ENCODE data around the gene PARN. TPM values are rescaled to one million over a fixed set of nuclear protein-coding genes. Genes with fewer than 3 reads are reported as not detected.
A peak's percentile ranks its signal among the peaks of the same experiment; 100 is the strongest.

The PARN gene
- total RNA-seq, 1 donor from 2014 or later: 25.2 TPM

GRCh38 chr16:14494396-14494966, 135.6 kb downstream of the PARN start:
- peaks cover 11% of the 10 kb centered on the region for H3K27me3 Mint-ChIP-seq (ENCODE audit: unreplicated experiment)
- TF ChIP-seq CTCF (IDR thresholded peaks at IDR 0.05; ENCODE audit: unreplicated experiment): no peak
- DNase-seq (ENCODE audit: low spot score): no peak
- peaks cover 7% of the 10 kb centered on the region for H3K36me3 Mint-ChIP-seq (ENCODE audit: low read depth, unreplicated experiment)
- no peaks in the 10 kb centered on the region for H3K9me3 Mint-ChIP-seq (ENCODE audit: unreplicated experiment)
- H3K4me1 Mint-ChIP-seq (ENCODE audit: unreplicated experiment): peaks cover 74% of the 10 kb centered on the region
- H3K27ac Mint-ChIP-seq (ENCODE audit: unreplicated experiment): peak overlapping the region; percentile 49
- peak overlapping the region; percentile 17 for H3K4me3 Mint-ChIP-seq (ENCODE audit: unreplicated experiment)

GRCh38 chr16:14493791-14494190, 136.3 kb downstream of the PARN start:
- Mint-ChIP-seq H3K27me3 (ENCODE audit: unreplicated experiment) (peaks cover 11% of the 10 kb centered on the region), H3K4me1 (ENCODE audit: unreplicated experiment) (peaks cover 73% of the 10 kb centered on the region), H3K9me3 (ENCODE audit: unreplicated experiment) (no peaks in the 10 kb centered on the region), H3K36me3 (ENCODE audit: low read depth, unreplicated experiment) (peaks cover 7% of the 10 kb centered on the region), H3K27ac (ENCODE audit: unreplicated experiment) (no peak overlapping the region), H3K4me3 (ENCODE audit: unreplicated experiment) (no peak overlapping the region)
- no peak for TF ChIP-seq CTCF (IDR thresholded peaks at IDR 0.05; ENCODE audit: unreplicated experiment)
- no peak for DNase-seq (ENCODE audit: low spot score)

- peaks cover 7% of the 10 kb centered on the region for H3K36me3 Mint-ChIP-seq (ENCODE audit: low read depth, unreplicated experiment)
- no peak for TF ChIP-seq CTCF (IDR thresholded peaks at IDR 0.05; ENCODE audit: unreplicated experiment)
- no peak for DNase-seq (ENCODE audit: low spot score)
- H3K27ac Mint-ChIP-seq (ENCODE audit: unreplicated experiment): peak overlapping the region; percentile 97
- H3K9me3 Mint-ChIP-seq (ENCODE audit: unreplicated experiment): no peaks in the 10 kb centered on the region
- H3K27me3 Mint-ChIP-seq (ENCODE audit: unreplicated experiment): peaks cover 8% of the 10 kb centered on the region
- H3K4me3 Mint-ChIP-seq (ENCODE audit: unreplicated experiment): no peak overlapping the region
- peaks cover 75% of the 10 kb centered on the region for H3K4me1 Mint-ChIP-seq (ENCODE audit: unreplicated experiment)
Measured at GRCh38 chr16:14492614-14493013, 137.4 kb downstream of the PARN start.

GRCh38 chr16:14491861-14492529, 138.1 kb downstream of the PARN start:
- TF ChIP-seq CTCF (IDR thresholded peaks at IDR 0.05; ENCODE audit: unreplicated experiment): no peak
- Mint-ChIP-seq H3K4me1 (ENCODE audit: unreplicated experiment) (peaks cover 71% of the 10 kb centered on the region), H3K27me3 (ENCODE audit: unreplicated experiment) (peaks cover 8% of the 10 kb centered on the region), H3K27ac (ENCODE audit: unreplicated experiment) (peak overlapping the region; percentile 97), H3K9me3 (ENCODE audit: unreplicated experiment) (no peaks in the 10 kb centered on the region), H3K36me3 (ENCODE audit: low read depth, unreplicated experiment) (peaks cover 7% of the 10 kb centered on the region), H3K4me3 (ENCODE audit: unreplicated experiment) (no peak overlapping the region)
- DNase-seq (ENCODE audit: low spot score): peak; percentile 44

- peaks cover 53% of the 10 kb centered on the region for H3K4me1 Mint-ChIP-seq (ENCODE audit: unreplicated experiment)
- DNase-seq (ENCODE audit: low spot score): no peak
- H3K4me3 Mint-ChIP-seq (ENCODE audit: unreplicated experiment): no peak overlapping the region
- TF ChIP-seq CTCF (IDR thresholded peaks at IDR 0.05; ENCODE audit: unreplicated experiment): no peak
- no peaks in the 10 kb centered on the region for H3K9me3 Mint-ChIP-seq (ENCODE audit: unreplicated experiment)
- peak overlapping the region; percentile 34 for H3K27ac Mint-ChIP-seq (ENCODE audit: unreplicated experiment)
- peaks cover 8% of the 10 kb centered on the region for H3K27me3 Mint-ChIP-seq (ENCODE audit: unreplicated experiment)
- peaks cover 7% of the 10 kb centered on the region for H3K36me3 Mint-ChIP-seq (ENCODE audit: low read depth, unreplicated experiment)
Measured at GRCh38 chr16:14490235-14490634, 139.8 kb downstream of the PARN start.

Data from endothelial cell (in vitro differentiated cells).